Spleen (tissue), 7 donors: Measurements from ENCODE around the gene RAB30.

Source experiments
- CTCF ChIP-seq, 11 experiments: fragments of 200-600 bp in 7 of 11; fragments of 450-650 bp in 4 of 11; sonication (generic) in 4 of 11; IDR thresholded peaks in 8 of 11; conservative IDR thresholded peaks in 3 of 11; 1 replicate in 7 of 11; 2 replicates in 4 of 11; pipeline versions ENCODE4 v1.4.0 to v1.8.0; 2016 to 2021; ENCODE audit warnings: antibody characterized with exemption in 11 of 11, inconsistent platforms in 4 of 11, mild to moderate bottlenecking in 1 of 11
- POLR2A ChIP-seq, 3 donors: fragments of 450-650 bp; IDR thresholded peaks; one replicate each; pipeline ENCODE4 v1.5.1; 2017; ENCODE audit warnings: antibody characterized with exemption in 3 of 3, mild to moderate bottlenecking in 1 of 3
- POLR2AphosphoS5 ChIP-seq, 3 donors: sonication (generic); formaldehyde crosslinking; IDR thresholded peaks; one replicate each; pipeline ENCODE4 v1.5.1; 2017; ENCODE audit warnings: antibody characterized with exemption in 3 of 3
- donor health status: DM: no; HTN: no; CAD: no; lungs with moderate emphysema.
- donor health status: DM: no; HTN: no; CAD: no.
- donor health status: DM: no; HTN: no; CAD: no.

GRCh38 chr11:83033371-83033770 is 38.3 kb downstream of the RAB30 start:
- TF ChIP-seq CTCF (IDR thresholded peaks at IDR 0.05 in 8 of 11, conservative IDR thresholded peaks at IDR 0.05 in 3 of 11) (no peak), POLR2A (IDR thresholded peaks at IDR 0.05) (no peak), POLR2AphosphoS5 (IDR thresholded peaks at IDR 0.05) (no peak)
